HEK293T (cell line): ENCODE measurements around the gene APC2.
"Not testable (repeated sequence)": the region's sequence is repeated elsewhere in the genome, so short reads cannot be mapped to it uniquely, and the experiment has no call there.

Experiments
- CTCF ChIA-PET: fragments of 350-600 bp; formaldehyde crosslinking; extraction: SDS; loops from one replicate; lab custom pipeline; 2021; ENCODE audit warnings: antibody characterized with exemption, inconsistent platforms; lab: Yijun Ruan, JAX
- POLR2A ChIA-PET: fragments of 350-600 bp; formaldehyde crosslinking; extraction: SDS; loops from one replicate; lab custom pipeline; 2020; ENCODE audit warnings: antibody characterized with exemption, inconsistent platforms; lab: Yijun Ruan, JAX
- DNase-seq: peaks from one replicate; pipeline ENCODE4 v3.0.0; 2012; ENCODE audit warnings: mixed read lengths; ENCODE audit errors: extremely low spot score
- ARNT ChIP-seq: fragments of 450-650 bp; IDR thresholded peaks from 2 replicates; pipeline ENCODE4 v1.6.1; 2017; ENCODE audit warnings: mild to moderate bottlenecking
- BHLHE40 ChIP-seq: fragments of 450-650 bp; IDR thresholded peaks from 2 replicates; pipeline ENCODE4 v1.6.1; 2016; ENCODE audit warnings: mild to moderate bottlenecking, moderate library complexity, borderline replicate concordance
- CTBP1 ChIP-seq: fragments of 450-650 bp; IDR thresholded peaks from 2 replicates; pipeline ENCODE4 v1.6.1; 2016; ENCODE audit warnings: borderline replicate concordance
- ELF4 ChIP-seq: fragments of 450-650 bp; IDR thresholded peaks from 2 replicates; pipeline ENCODE4 v1.6.1; 2017; ENCODE audit warnings: antibody characterized with exemption
- FOXA1 ChIP-seq: fragments of 450-650 bp; IDR thresholded peaks from 2 replicates; pipeline ENCODE4 v1.6.1; 2016; ENCODE audit warnings: mild to moderate bottlenecking
- FOXK2 ChIP-seq: fragments of 450-650 bp; IDR thresholded peaks from 2 replicates; pipeline ENCODE4 v1.6.1; 2016; ENCODE audit warnings: mild to moderate bottlenecking
- FOXM1 ChIP-seq: fragments of 450-650 bp; IDR thresholded peaks from 2 replicates; pipeline ENCODE4 v1.6.1; 2017; ENCODE audit warnings: mild to moderate bottlenecking, borderline replicate concordance
- HDGF ChIP-seq: fragments of 450-650 bp; IDR thresholded peaks from 2 replicates; pipeline ENCODE4 v1.6.1; 2017; ENCODE audit warnings: antibody characterized with exemption, borderline replicate concordance
- L3MBTL2 ChIP-seq: fragments of 450-650 bp; conservative IDR thresholded peaks from 2 replicates; pipeline ENCODE4 v1.6.1; 2016; ENCODE audit warnings: mild to moderate bottlenecking
- LEF1 ChIP-seq: fragments of 450-650 bp; IDR thresholded peaks from 2 replicates; pipeline ENCODE4 v1.6.1; 2017; ENCODE audit warnings: mild to moderate bottlenecking, borderline replicate concordance
- NFRKB ChIP-seq: fragments of 450-650 bp; IDR thresholded peaks from 2 replicates; pipeline ENCODE4 v1.6.1; 2016; ENCODE audit warnings: mild to moderate bottlenecking, moderate library complexity
- PKNOX1 ChIP-seq: fragments of 450-650 bp; IDR thresholded peaks from 2 replicates; pipeline ENCODE4 v1.6.1; 2016
- SP1 ChIP-seq: fragments of 450-650 bp; IDR thresholded peaks from 2 replicates; pipeline ENCODE4 v1.6.1; 2017
- SUZ12 ChIP-seq: fragments of 450-650 bp; IDR thresholded peaks from 2 replicates; pipeline ENCODE4 v1.6.1; 2016; ENCODE audit warnings: mild to moderate bottlenecking
- TARDBP ChIP-seq: fragments of 450-650 bp; IDR thresholded peaks from 2 replicates; pipeline ENCODE4 v1.6.1; 2016
- ZNF384 ChIP-seq: fragments of 450-650 bp; IDR thresholded peaks from 2 replicates; pipeline ENCODE4 v1.6.1; 2016

APC2 gene

GRCh38 chr19:1418951-1419738 is 30.8 kb upstream of the APC2 start:
- TF ChIP-seq NFRKB (no peak), L3MBTL2 (no peak), ELF4 (no peak), TARDBP (no peak), FOXA1 (no peak), SP1 (no peak), FOXK2 (no peak), HDGF (no peak), LEF1 (no peak), FOXM1 (no peak), BHLHE40 (no peak)
- ChIA-PET CTCF (no interaction called here), POLR2A (no interaction called here)
- no peak for DNase-seq

- CTCF ChIA-PET, POLR2A ChIA-PET, DNase-seq: not testable (repeated sequence)
Observed at GRCh38 chr19:1420085-1420484, 29.8 kb upstream of the APC2 start.

GRCh38 chr19:1420590-1420989 is 29.3 kb upstream of the APC2 start:
- TF ChIP-seq ZNF384 (no peak), FOXK2 (no peak), HDGF (no peak), BHLHE40 (no peak), SUZ12 (no peak), TARDBP (no peak), CTBP1 (no peak), LEF1 (no peak), L3MBTL2 (no peak), ARNT (no peak), PKNOX1 (no peak), FOXA1 (no peak), NFRKB (no peak), FOXM1 (no peak), ELF4 (no peak), SP1 (no peak)
- ChIA-PET CTCF (no interaction called here), POLR2A (no interaction called here)
- DNase-seq = no peak

GRCh38 chr19:1421218-1421957 is 28.5 kb upstream of the APC2 start:
- no peak for DNase-seq
- POLR2A ChIA-PET = interaction anchor here (0.7 kb wide), 1 partner anchor 19 kb away, joined by 3 read pairs; no protein-coding TSS in a partner anchor
- no peak for TF ChIP-seq HDGF
- no peak for TF ChIP-seq ARNT
- TF ChIP-seq L3MBTL2 = no peak
- no peak for TF ChIP-seq SP1
- TF ChIP-seq ZNF384 = no peak
- no peak for TF ChIP-seq TARDBP
- TF ChIP-seq PKNOX1 = no peak
- TF ChIP-seq CTBP1 = no peak
- TF ChIP-seq FOXK2 = no peak
- no peak for TF ChIP-seq SUZ12
- TF ChIP-seq BHLHE40 = no peak
- TF ChIP-seq ELF4 = no peak
- TF ChIP-seq NFRKB = no peak
- TF ChIP-seq FOXM1 = no peak
- CTCF ChIA-PET = interaction anchor here (0.7 kb wide), 1 partner anchor 455 kb away, joined by 3 read pairs; no protein-coding TSS in a partner anchor

- DNase-seq = no peak
- ChIA-PET POLR2A (no interaction called here), CTCF (no interaction called here)
- TF ChIP-seq FOXM1 = no peak
- no peak for TF ChIP-seq LEF1
- TF ChIP-seq CTBP1 = no peak
- no peak for TF ChIP-seq FOXK2
- TF ChIP-seq PKNOX1 = no peak
- no peak for TF ChIP-seq FOXA1
- no peak for TF ChIP-seq BHLHE40
- no peak for TF ChIP-seq NFRKB
- no peak for TF ChIP-seq ARNT
- TF ChIP-seq ELF4 = no peak
- no peak for TF ChIP-seq SP1
- no peak for TF ChIP-seq TARDBP
- no peak for TF ChIP-seq ZNF384
- no peak for TF ChIP-seq L3MBTL2
- TF ChIP-seq SUZ12 = no peak
- TF ChIP-seq HDGF = no peak
Observed at GRCh38 chr19:1421958-1422305, 28.0 kb upstream of the APC2 start.

- no peak for TF ChIP-seq CTBP1
- TF ChIP-seq NFRKB = no peak
- TF ChIP-seq SP1 = no peak
- DNase-seq = no peak
- POLR2A ChIA-PET = no interaction called here
- CTCF ChIA-PET = no interaction called here
Observed at GRCh38 chr19:1422360-1422759, 27.6 kb upstream of the APC2 start.
